ENCODE measurements around the gene TTC28.

The TTC28 gene

DNA sequence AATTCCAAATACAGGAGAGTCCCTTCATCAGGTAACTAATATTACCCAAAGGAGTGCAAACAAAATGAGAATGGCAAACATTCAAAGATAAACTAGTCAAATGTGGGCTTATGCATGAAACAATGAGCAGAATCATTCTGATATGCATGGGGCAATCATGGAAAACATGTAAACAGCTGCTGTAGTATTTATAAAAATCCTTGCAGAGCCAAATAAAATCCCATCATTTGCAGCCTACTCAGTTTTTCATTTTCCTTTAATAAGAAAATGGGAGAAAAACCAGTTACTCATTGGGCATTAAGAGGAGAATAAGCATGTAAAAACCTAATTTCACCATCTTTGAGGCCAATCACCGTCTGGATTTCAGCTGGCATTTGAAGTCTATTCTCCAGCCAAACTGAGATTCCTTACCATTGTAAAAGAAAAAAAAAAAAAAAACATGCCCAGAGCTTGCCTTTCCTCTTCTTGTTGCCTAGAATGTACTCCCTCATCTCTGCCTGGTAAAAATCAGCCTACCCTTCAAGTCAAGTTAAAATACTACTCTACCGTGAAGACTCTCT lies 249.1 kb downstream of the TTC28 start (continued):
- TF ChIP-seq ZNF223 (tag by site-specific recombination; IDR thresholded peaks at IDR 0.05) (no peak), KLF8 (tag by site-specific recombination; IDR thresholded peaks at IDR 0.05) (no peak), ZNF23 (tag by site-specific recombination; IDR thresholded peaks at IDR 0.05; ENCODE audit: borderline replicate concordance) (no peak), ZNF776 (tag by site-specific recombination; IDR thresholded peaks at IDR 0.05; ENCODE audit: borderline replicate concordance) (no peak)
- TF ChIP-seq, protein P1, sequence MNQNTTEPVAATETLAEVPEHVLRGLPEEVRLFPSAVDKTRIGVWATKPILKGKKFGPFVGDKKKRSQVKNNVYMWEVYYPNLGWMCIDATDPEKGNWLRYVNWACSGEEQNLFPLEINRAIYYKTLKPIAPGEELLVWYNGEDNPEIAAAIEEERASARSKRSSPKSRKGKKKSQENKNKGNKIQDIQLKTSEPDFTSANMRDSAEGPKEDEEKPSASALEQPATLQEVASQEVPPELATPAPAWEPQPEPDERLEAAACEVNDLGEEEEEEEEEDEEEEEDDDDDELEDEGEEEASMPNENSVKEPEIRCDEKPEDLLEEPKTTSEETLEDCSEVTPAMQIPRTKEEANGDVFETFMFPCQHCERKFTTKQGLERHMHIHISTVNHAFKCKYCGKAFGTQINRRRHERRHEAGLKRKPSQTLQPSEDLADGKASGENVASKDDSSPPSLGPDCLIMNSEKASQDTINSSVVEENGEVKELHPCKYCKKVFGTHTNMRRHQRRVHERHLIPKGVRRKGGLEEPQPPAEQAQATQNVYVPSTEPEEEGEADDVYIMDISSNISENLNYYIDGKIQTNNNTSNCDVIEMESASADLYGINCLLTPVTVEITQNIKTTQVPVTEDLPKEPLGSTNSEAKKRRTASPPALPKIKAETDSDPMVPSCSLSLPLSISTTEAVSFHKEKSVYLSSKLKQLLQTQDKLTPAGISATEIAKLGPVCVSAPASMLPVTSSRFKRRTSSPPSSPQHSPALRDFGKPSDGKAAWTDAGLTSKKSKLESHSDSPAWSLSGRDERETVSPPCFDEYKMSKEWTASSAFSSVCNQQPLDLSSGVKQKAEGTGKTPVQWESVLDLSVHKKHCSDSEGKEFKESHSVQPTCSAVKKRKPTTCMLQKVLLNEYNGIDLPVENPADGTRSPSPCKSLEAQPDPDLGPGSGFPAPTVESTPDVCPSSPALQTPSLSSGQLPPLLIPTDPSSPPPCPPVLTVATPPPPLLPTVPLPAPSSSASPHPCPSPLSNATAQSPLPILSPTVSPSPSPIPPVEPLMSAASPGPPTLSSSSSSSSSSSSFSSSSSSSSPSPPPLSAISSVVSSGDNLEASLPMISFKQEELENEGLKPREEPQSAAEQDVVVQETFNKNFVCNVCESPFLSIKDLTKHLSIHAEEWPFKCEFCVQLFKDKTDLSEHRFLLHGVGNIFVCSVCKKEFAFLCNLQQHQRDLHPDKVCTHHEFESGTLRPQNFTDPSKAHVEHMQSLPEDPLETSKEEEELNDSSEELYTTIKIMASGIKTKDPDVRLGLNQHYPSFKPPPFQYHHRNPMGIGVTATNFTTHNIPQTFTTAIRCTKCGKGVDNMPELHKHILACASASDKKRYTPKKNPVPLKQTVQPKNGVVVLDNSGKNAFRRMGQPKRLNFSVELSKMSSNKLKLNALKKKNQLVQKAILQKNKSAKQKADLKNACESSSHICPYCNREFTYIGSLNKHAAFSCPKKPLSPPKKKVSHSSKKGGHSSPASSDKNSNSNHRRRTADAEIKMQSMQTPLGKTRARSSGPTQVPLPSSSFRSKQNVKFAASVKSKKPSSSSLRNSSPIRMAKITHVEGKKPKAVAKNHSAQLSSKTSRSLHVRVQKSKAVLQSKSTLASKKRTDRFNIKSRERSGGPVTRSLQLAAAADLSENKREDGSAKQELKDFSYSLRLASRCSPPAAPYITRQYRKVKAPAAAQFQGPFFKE (tag by site-specific recombination; IDR thresholded peaks at IDR 0.05; ENCODE audit: borderline replicate concordance) = no peak

DNA sequence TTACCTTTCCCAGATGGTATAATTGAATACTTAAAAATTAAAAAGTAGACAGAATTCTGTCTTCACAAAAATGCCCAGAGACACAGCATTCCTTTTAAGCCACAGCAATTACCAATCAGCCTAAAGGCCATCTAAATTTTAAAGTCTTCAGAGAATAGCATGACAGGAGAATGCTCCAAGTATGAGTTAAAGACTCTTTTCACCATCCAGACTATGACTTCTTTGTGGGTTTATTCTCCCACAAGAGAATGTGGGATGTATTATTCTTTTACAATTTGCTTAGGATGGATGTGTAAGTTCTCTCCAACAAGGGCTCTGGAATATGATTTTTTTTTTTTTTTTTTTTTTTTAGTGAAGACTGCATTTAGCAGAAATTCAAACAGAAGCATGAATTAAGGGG lies 249.9 kb downstream of the TTC28 start:
- TF ChIP-seq, protein P2, sequence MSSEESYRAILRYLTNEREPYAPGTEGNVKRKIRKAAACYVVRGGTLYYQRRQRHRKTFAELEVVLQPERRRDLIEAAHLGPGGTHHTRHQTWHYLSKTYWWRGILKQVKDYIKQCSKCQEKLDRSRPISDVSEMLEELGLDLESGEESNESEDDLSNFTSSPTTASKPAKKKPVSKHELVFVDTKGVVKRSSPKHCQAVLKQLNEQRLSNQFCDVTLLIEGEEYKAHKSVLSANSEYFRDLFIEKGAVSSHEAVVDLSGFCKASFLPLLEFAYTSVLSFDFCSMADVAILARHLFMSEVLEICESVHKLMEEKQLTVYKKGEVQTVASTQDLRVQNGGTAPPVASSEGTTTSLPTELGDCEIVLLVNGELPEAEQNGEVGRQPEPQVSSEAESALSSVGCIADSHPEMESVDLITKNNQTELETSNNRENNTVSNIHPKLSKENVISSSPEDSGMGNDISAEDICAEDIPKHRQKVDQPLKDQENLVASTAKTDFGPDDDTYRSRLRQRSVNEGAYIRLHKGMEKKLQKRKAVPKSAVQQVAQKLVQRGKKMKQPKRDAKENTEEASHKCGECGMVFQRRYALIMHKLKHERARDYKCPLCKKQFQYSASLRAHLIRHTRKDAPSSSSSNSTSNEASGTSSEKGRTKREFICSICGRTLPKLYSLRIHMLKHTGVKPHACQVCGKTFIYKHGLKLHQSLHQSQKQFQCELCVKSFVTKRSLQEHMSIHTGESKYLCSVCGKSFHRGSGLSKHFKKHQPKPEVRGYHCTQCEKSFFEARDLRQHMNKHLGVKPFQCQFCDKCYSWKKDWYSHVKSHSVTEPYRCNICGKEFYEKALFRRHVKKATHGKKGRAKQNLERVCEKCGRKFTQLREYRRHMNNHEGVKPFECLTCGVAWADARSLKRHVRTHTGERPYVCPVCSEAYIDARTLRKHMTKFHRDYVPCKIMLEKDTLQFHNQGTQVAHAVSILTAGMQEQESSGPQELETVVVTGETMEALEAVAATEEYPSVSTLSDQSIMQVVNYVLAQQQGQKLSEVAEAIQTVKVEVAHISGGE (tag by site-specific recombination; conservative IDR thresholded peaks at IDR 0.05; ENCODE audit: low read depth) = no peak
- TF ChIP-seq ZNF548 (tag by site-specific recombination; IDR thresholded peaks at IDR 0.05) (no peak), KLF1 (tag by site-specific recombination; IDR thresholded peaks at IDR 0.05) (no peak), ZNF169 (tag by site-specific recombination; IDR thresholded peaks at IDR 0.05) (no peak), ZNF48 (tag by site-specific recombination; IDR thresholded peaks at IDR 0.05) (no peak), REPIN1 (tag by site-specific recombination; IDR thresholded peaks at IDR 0.05; ENCODE audit: low read depth) (no peak), ZNF140 (tag by site-specific recombination; IDR thresholded peaks at IDR 0.05) (no peak), ZNF37A (tag by site-specific recombination; IDR thresholded peaks at IDR 0.05) (no peak), ZNF529 (tag by site-specific recombination; IDR thresholded peaks at IDR 0.05; ENCODE audit: insufficient replicate concordance) (no peak), ZNF292 (tag by site-specific recombination; IDR thresholded peaks at IDR 0.05; ENCODE audit: borderline replicate concordance, low read depth) (no peak), GFI1B (tag by site-specific recombination; IDR thresholded peaks at IDR 0.05) (no peak), BCL11A (tag by site-specific recombination; IDR thresholded peaks at IDR 0.05; ENCODE audit: low read depth) (no peak), ZNF514 (tag by site-specific recombination; IDR thresholded peaks at IDR 0.05) (no peak)
- TF ChIP-seq, protein P3, sequence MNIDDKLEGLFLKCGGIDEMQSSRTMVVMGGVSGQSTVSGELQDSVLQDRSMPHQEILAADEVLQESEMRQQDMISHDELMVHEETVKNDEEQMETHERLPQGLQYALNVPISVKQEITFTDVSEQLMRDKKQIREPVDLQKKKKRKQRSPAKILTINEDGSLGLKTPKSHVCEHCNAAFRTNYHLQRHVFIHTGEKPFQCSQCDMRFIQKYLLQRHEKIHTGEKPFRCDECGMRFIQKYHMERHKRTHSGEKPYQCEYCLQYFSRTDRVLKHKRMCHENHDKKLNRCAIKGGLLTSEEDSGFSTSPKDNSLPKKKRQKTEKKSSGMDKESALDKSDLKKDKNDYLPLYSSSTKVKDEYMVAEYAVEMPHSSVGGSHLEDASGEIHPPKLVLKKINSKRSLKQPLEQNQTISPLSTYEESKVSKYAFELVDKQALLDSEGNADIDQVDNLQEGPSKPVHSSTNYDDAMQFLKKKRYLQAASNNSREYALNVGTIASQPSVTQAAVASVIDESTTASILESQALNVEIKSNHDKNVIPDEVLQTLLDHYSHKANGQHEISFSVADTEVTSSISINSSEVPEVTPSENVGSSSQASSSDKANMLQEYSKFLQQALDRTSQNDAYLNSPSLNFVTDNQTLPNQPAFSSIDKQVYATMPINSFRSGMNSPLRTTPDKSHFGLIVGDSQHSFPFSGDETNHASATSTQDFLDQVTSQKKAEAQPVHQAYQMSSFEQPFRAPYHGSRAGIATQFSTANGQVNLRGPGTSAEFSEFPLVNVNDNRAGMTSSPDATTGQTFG (tag by site-specific recombination; IDR thresholded peaks at IDR 0.05; ENCODE audit: borderline replicate concordance) = no peak
- TF ChIP-seq, protein P4, sequence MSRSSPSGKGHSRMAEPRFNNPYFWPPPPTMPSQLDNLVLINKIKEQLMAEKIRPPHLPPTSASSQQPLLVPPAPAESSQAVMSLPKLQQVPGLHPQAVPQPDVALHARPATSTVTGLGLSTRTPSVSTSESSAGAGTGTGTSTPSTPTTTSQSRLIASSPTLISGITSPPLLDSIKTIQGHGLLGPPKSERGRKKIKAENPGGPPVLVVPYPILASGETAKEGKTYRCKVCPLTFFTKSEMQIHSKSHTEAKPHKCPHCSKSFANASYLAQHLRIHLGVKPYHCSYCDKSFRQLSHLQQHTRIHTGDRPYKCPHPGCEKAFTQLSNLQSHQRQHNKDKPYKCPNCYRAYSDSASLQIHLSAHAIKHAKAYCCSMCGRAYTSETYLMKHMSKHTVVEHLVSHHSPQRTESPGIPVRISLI (tag by site-specific recombination; IDR thresholded peaks at IDR 0.05) = no peak
- TF ChIP-seq, protein P5, sequence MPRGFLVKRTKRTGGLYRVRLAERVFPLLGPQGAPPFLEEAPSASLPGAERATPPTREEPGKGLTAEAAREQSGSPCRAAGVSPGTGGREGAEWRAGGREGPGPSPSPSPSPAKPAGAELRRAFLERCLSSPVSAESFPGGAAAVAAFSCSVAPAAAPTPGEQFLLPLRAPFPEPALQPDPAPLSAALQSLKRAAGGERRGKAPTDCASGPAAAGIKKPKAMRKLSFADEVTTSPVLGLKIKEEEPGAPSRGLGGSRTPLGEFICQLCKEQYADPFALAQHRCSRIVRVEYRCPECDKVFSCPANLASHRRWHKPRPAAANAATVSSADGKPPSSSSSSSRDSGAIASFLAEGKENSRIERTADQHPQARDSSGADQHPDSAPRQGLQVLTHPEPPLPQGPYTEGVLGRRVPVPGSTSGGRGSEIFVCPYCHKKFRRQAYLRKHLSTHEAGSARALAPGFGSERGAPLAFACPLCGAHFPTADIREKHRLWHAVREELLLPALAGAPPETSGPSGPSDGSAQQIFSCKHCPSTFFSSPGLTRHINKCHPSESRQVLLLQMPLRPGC (tag by site-specific recombination; IDR thresholded peaks at IDR 0.05) = no peak
- no peak overlapping the region for H3K4me3 ChIP-seq (ENCODE audit: low read depth, low read length)
- no peaks in the 10 kb centered on the region for H3K9me3 ChIP-seq (ENCODE audit: control insufficient read depth, insufficient read depth, low read depth, low read length)
- no peaks in the 10 kb centered on the region for H3K36me3 ChIP-seq (ENCODE audit: control insufficient read depth in 2 of 2, insufficient read depth in 1 of 2, low read length in 2 of 2)
- H3K27ac ChIP-seq (ENCODE audit: extremely low read depth, low read depth, low read length) = no peak overlapping the region
- ChIA-PET POLR2A (no interaction called here), CTCF (interaction anchor here (0.6 to 0.9 kb wide), 2 partner anchors 10 to 82 kb away, joined by 3 read pairs; no protein-coding TSS in a partner anchor)
- peaks cover 14% of the 10 kb centered on the region for H3K4me1 ChIP-seq (ENCODE audit: control insufficient read depth, insufficient read depth, low read length)

Data from HEK293 (cell line).